ENCODE data around the gene RNASE4.

Gene RNASE4

GRCh38 chr14:20748439-20748838, 64.1 kb downstream of the RNASE4 start:
- DNase-seq, result no peak

GRCh38 chr14:20750194-20750593, 65.8 kb downstream of the RNASE4 start:
- no peak for DNase-seq
